Activated naive CD4-positive, alpha-beta T cell treated with anti-CD3 and anti-CD28 coated beads, Interleukin-2, amount 50 U/mL, for 24 hours (primary cell): ENCODE measurements around the gene METAP1.
A peak's percentile ranks its signal among the peaks of the same experiment; 100 is the strongest.

Source experiments
- H3K27ac Mint-ChIP-seq: one replicate; pipeline ENCODE4 v1.8.0; 2021; ENCODE audit warnings: mild to moderate bottlenecking, mixed read lengths
- H3K27me3 Mint-ChIP-seq: one replicate; pipeline ENCODE4 v1.8.0; 2021; ENCODE audit warnings: mixed read lengths
- H3K36me3 Mint-ChIP-seq: one replicate; pipeline ENCODE4 v1.8.0; 2021; ENCODE audit warnings: mixed read lengths
- H3K4me1 Mint-ChIP-seq: one replicate; pipeline ENCODE4 v1.8.0; 2021; ENCODE audit warnings: mixed read lengths
- H3K4me3 Mint-ChIP-seq: one replicate; pipeline ENCODE4 v1.8.0; 2021; ENCODE audit warnings: mild to moderate bottlenecking, mixed read lengths
- H3K9me3 Mint-ChIP-seq: one replicate; pipeline ENCODE4 v1.8.0; 2021; ENCODE audit warnings: mixed read lengths

The METAP1 gene

GRCh38 chr4:98995183-98996055 is at the start of gene METAP1:
TSS of gene METAP1 (plus strand) at chr4:98995721. CDS start at chr4:98995754, 33 bp downstream.
- peaks cover 46% of the 10 kb centered on the region for H3K4me1 Mint-ChIP-seq

DNA sequence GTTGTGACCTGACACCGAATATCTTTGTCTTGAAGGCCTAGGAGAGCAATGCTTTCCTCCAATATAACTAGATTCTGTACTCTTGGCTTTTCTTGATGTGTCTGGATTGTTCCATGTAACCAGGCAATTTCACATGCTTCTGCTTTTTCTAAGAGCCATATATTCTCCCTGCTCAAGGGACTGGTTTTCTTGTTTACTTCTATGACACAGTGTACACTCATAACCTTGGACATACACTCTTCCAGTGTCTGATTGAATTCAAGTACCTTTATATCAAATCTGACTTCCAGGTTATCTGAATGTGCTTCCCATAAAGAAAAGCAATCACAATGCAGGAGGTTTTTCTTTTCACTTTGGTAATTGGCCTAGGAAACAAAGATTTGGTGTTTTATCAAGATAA is 49.2 kb upstream of the METAP1 start:
- no peaks in the 10 kb centered on the region for H3K9me3 Mint-ChIP-seq
- H3K27ac Mint-ChIP-seq: no peak overlapping the region
- peaks cover 1% of the 10 kb centered on the region for H3K27me3 Mint-ChIP-seq
- no peaks in the 10 kb centered on the region for H3K4me1 Mint-ChIP-seq
- H3K36me3 Mint-ChIP-seq: no peaks in the 10 kb centered on the region
- no peak overlapping the region for H3K4me3 Mint-ChIP-seq

More at GRCh38 chr4:98995183-98996055, at the start of gene METAP1:
- H3K27ac Mint-ChIP-seq: peak within 1 kb of the TSS; percentile 98
- H3K27me3 Mint-ChIP-seq: no peaks in the 10 kb centered on the region
- no peaks in the 10 kb centered on the region for H3K9me3 Mint-ChIP-seq
- peaks cover 3% of the 10 kb centered on the region for H3K36me3 Mint-ChIP-seq
- H3K4me3 Mint-ChIP-seq: peak within 1 kb of the TSS; percentile 95

GRCh38 chr4:98950925-98951324 is 44.6 kb upstream of the METAP1 start:
- Mint-ChIP-seq H3K27ac (no peak overlapping the region), H3K36me3 (no peaks in the 10 kb centered on the region)

DNA sequence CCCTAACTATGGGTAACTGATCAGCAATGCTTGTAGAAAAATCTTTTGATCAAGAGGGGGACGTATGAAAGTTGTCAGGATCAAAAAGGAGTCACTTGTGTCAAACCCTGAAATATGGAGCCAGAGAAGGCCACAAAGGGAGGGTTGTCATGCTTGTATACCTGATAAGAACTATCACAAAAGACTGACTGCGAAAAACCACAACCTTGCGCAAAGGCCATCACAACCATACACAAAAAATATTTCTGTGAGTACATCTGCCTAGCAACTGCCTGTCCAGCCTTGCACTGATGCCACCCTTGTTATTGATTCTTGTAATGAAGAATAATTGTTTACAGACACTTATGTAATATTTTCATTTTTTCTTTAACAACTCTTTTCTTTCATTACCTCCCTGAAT is 43.8 kb upstream of the METAP1 start:
- H3K27me3 Mint-ChIP-seq: no peaks in the 10 kb centered on the region
- H3K4me3 Mint-ChIP-seq: no peak overlapping the region
- H3K36me3 Mint-ChIP-seq: no peaks in the 10 kb centered on the region
- no peaks in the 10 kb centered on the region for H3K9me3 Mint-ChIP-seq
- no peaks in the 10 kb centered on the region for H3K4me1 Mint-ChIP-seq
- no peak overlapping the region for H3K27ac Mint-ChIP-seq

More at GRCh38 chr4:98950925-98951324, 44.6 kb upstream of the METAP1 start:
- Mint-ChIP-seq H3K27me3 (peaks cover 1% of the 10 kb centered on the region), H3K4me3 (no peak overlapping the region), H3K9me3 (no peaks in the 10 kb centered on the region), H3K4me1 (no peaks in the 10 kb centered on the region)

- H3K4me1 Mint-ChIP-seq: no peaks in the 10 kb centered on the region
- H3K36me3 Mint-ChIP-seq: no peaks in the 10 kb centered on the region
- H3K4me3 Mint-ChIP-seq: no peak overlapping the region
- H3K27me3 Mint-ChIP-seq: no peaks in the 10 kb centered on the region
- no peak overlapping the region for H3K27ac Mint-ChIP-seq
- no peaks in the 10 kb centered on the region for H3K9me3 Mint-ChIP-seq
Measured at GRCh38 chr4:98955229-98955628, 40.3 kb upstream of the METAP1 start.

DNA sequence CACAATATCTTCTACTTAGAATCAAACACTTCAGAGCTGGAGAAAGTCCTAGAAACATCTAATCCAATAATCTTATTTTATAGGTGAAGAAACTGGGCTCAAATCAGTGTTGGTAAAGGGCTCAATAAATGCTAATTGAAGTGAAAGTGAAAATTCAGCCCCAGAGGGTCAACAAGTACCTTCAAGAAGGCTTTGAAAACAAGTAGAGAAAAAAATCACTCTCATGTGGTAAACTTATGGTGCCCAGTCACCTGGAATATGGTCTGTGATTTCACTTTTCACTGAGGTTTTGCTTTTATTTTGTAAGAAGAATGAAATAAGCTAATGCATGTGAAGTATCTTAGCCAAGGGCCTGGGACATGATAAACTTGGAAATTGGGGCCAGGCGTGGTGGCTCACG is 37.5 kb upstream of the METAP1 start:
- Mint-ChIP-seq H3K4me3 (no peak overlapping the region), H3K27ac (no peak overlapping the region), H3K36me3 (no peaks in the 10 kb centered on the region), H3K4me1 (no peaks in the 10 kb centered on the region), H3K9me3 (no peaks in the 10 kb centered on the region), H3K27me3 (no peaks in the 10 kb centered on the region)

GRCh38 chr4:98959411-98959810 is 36.1 kb upstream of the METAP1 start:
- Mint-ChIP-seq H3K27me3 (no peaks in the 10 kb centered on the region), H3K27ac (peak overlapping the region; percentile 0), H3K36me3 (no peaks in the 10 kb centered on the region), H3K9me3 (no peaks in the 10 kb centered on the region), H3K4me3 (no peak overlapping the region), H3K4me1 (no peaks in the 10 kb centered on the region)

DNA sequence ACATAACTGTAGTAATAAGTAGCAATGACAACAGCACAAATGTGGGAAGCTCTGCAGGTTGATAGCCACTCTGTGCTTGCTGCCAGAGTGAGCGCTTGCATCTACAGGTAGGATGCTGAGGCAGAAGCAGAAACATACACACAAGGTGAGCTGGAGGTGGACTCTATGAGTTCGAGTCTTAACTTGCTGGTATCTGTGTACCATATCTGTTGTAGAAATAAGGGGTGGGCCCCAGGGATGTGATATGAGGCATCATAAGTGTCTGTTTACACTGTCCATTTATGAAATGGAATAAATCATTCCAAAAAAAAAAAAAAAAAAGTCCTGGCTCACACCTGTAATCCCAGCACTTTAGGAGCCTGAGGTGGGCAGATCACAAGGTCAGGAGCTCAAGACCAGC is 33.8 kb upstream of the METAP1 start:
- Mint-ChIP-seq H3K27me3 (no peaks in the 10 kb centered on the region), H3K36me3 (peaks cover 2% of the 10 kb centered on the region), H3K27ac (no peak overlapping the region), H3K4me3 (no peak overlapping the region), H3K9me3 (no peaks in the 10 kb centered on the region), H3K4me1 (peaks cover 3% of the 10 kb centered on the region)

GRCh38 chr4:98963538-98964433 is 31.7 kb upstream of the METAP1 start:
- Mint-ChIP-seq H3K27ac (no peak overlapping the region), H3K36me3 (peaks cover 2% of the 10 kb centered on the region), H3K4me3 (no peak overlapping the region), H3K4me1 (peaks cover 3% of the 10 kb centered on the region), H3K27me3 (no peaks in the 10 kb centered on the region), H3K9me3 (no peaks in the 10 kb centered on the region)

- H3K36me3 Mint-ChIP-seq: peaks cover 2% of the 10 kb centered on the region
- peaks cover 6% of the 10 kb centered on the region for H3K4me1 Mint-ChIP-seq
- H3K4me3 Mint-ChIP-seq: no peak overlapping the region
- H3K27ac Mint-ChIP-seq: no peak overlapping the region
- H3K9me3 Mint-ChIP-seq: no peaks in the 10 kb centered on the region
- H3K27me3 Mint-ChIP-seq: no peaks in the 10 kb centered on the region
Measured at GRCh38 chr4:98966926-98967325, 28.6 kb upstream of the METAP1 start.

DNA sequence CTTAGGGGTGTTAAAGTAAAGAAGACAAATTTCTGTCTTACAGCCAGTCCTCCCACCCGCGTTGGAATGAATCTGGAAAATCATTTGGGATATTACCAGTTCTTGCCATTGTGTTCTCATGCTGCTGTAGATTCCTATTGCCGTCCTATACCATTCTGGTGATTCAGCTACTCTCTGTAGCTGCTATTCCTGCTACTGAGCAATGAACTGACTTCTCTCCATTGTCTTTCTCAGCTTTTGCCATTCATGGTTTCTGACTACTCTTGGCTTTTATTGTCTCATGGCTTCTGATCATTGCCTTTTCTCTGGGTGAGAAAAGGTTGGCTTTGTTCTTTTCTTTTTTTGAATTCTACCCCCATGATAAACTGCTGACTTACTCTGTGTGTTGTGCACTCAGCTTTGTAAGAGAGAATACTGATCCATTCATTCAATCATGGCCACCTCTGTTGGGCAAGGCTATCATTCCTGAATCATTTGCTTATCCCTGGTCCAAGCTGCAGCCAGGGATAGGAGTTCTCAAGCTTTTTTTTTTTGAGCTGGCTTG is 27.7 kb upstream of the METAP1 start:
- Mint-ChIP-seq H3K4me3 (no peak overlapping the region), H3K4me1 (peaks cover 6% of the 10 kb centered on the region), H3K27me3 (no peaks in the 10 kb centered on the region), H3K9me3 (no peaks in the 10 kb centered on the region), H3K36me3 (peaks cover 2% of the 10 kb centered on the region), H3K27ac (no peak overlapping the region)

GRCh38 chr4:98969878-98970785 is 25.4 kb upstream of the METAP1 start:
- Mint-ChIP-seq H3K9me3 (no peaks in the 10 kb centered on the region), H3K36me3 (no peaks in the 10 kb centered on the region), H3K4me1 (peaks cover 3% of the 10 kb centered on the region), H3K27ac (no peak overlapping the region), H3K4me3 (no peak overlapping the region), H3K27me3 (no peaks in the 10 kb centered on the region)

DNA sequence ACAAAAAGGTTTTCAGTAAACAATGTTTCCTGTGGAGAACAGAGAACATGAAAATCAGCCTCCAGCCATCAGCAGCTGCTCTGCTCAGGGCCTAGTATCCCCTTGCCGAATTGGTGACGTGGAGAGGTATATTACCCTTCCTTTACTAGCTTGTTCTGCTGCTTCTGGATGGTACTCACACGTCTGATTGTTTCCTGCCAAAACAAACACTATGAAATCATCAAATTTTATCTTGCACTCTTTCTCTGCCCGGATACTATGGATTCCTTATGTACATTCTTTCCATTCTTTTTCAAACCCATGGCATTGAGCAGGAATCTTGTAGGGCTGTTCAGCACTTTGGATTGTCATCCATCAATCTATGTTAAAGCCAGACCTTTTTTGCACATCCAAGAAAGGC is 18.8 kb upstream of the METAP1 start:
- Mint-ChIP-seq H3K27ac (no peak overlapping the region), H3K36me3 (no peaks in the 10 kb centered on the region), H3K27me3 (no peaks in the 10 kb centered on the region), H3K9me3 (no peaks in the 10 kb centered on the region), H3K4me1 (no peaks in the 10 kb centered on the region), H3K4me3 (no peak overlapping the region)

GRCh38 chr4:98977557-98977956 is 18.0 kb upstream of the METAP1 start:
- H3K9me3 Mint-ChIP-seq: no peaks in the 10 kb centered on the region
- H3K36me3 Mint-ChIP-seq: no peaks in the 10 kb centered on the region
- no peak overlapping the region for H3K27ac Mint-ChIP-seq
- no peaks in the 10 kb centered on the region for H3K4me1 Mint-ChIP-seq
- H3K4me3 Mint-ChIP-seq: no peak overlapping the region
- no peaks in the 10 kb centered on the region for H3K27me3 Mint-ChIP-seq

- no peaks in the 10 kb centered on the region for H3K36me3 Mint-ChIP-seq
- no peaks in the 10 kb centered on the region for H3K27me3 Mint-ChIP-seq
- H3K4me1 Mint-ChIP-seq: no peaks in the 10 kb centered on the region
- H3K27ac Mint-ChIP-seq: no peak overlapping the region
- no peak overlapping the region for H3K4me3 Mint-ChIP-seq
- H3K9me3 Mint-ChIP-seq: peaks cover 4% of the 10 kb centered on the region
Measured at GRCh38 chr4:98987720-98988119, 7.8 kb upstream of the METAP1 start.
